GM21360 (cell line): ENCODE data around the gene MON2.
A peak's percentile ranks its signal among the peaks of the same experiment; 100 is the strongest.
"Not testable (repeated sequence)": the region's sequence is repeated elsewhere in the genome, so short reads cannot be mapped to it uniquely, and the experiment has no call there.

Experiments
- ATAC-seq: cut with Tn5 transposase; IDR thresholded peaks from one replicate; pipeline ENCODE4 v1.9.1; 2021; ENCODE audit warnings: mild to moderate bottlenecking, moderate library complexity; ENCODE audit not compliant: unreplicated experiment

Gene MON2

DNA sequence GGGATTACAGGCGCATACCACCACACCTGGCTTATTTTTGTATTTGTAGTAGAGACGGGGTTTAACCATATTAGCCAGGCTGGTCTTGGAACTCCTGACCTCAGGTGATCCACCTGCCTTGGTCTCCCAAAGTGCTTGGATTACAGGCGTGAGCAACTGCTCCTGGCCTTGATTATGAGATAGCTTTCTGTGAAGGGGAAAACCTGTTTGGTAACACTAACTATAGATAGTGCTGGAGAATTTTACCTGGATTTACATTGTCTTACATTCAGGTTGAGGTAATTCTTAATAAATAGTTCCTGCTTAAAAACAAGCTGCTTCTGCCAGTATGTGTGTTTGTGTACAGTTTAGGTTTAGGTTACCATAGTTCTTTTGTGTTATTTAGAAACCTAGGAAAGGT is 77.1 kb downstream of the MON2 start:
- no peak for ATAC-seq

DNA sequence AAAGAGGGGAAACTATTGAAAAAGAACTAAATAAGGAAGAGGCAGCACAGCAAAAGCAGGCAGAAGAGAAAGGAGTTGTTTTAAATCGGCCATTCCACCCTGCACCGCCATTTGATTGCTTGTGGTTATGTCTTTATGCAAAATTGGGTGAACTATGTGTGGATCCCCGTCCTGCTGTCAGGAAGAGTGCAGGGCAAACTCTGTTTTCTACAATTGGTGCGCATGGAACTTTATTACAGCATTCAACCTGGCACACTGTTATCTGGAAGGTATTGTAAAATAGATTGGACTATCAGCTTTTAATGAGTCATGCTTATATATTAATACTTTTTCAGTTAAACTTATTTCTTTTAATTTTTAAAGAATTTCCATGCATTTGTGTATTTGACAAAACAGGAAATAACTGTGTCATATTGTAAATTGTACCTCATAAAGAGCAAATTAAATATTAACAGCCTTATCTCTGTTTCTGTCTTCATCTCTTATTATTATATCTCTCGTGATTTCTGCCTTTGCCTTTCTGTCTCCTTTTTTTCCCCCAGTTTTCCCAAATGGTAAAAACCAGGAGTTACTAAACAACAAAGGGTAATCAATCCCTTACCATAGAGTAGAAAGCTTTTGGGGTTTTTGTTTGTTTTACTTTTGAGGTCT is 86.4 kb downstream of the MON2 start:
- ATAC-seq: no peak

DNA sequence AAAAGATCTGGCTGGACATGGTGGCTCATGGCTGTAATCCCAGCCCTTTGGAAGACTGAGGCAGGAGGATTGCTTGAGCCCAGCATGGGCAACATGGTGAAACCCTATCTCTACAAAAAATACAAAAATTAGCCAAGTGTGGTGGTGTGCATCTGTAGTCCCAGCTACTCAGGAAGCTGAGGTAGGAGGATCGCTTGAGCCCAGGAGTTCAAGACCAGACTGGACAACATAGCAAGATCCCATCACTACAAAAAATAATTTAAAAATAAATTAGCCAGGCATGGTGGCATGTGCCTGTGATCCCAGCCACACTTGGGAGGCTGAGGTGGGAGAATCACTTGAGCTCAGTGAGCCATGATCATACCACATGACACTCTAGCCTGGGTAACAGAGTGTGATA is 92.7 kb downstream of the MON2 start:
- not testable (repeated sequence) for ATAC-seq

DNA sequence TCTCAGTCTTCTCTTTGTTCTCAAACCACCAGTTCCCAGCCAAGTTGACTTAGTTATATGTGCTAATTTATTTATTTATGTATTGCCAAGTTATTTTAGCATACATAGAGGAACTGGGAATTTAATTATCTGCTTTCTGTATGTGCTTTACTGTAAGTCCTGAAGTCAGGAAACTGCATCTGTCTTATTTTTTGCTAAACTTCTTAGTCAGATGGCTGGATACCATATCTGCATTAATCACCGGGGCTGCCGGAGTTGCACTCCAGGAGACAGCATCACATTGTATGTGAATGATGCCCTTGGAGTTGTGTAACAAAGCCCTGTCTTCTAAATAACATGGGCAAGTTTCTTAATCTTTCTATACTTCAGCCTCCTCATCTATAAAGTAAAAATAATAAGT is 96.2 kb downstream of the MON2 start:
- ATAC-seq: no peak

DNA sequence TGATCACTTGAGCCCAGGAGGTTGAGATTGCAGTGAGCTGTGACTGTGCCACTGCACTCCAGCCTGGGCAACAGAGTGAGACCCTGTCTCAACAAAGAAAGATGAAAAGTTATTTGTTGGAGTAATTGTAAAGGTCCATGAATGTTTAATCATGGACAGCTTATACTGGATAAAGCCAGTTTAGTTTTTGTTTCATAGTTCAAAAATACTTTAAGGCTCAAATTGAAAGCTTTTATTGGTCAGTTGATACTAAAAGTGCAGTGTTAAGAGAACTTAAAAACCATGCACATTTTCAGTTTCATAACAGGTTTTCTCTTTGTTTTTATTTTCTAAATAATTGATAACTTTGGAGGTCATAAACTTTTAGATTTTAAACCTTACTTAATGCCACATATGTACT is 108.4 kb downstream of the MON2 start:
- no peak for ATAC-seq

DNA sequence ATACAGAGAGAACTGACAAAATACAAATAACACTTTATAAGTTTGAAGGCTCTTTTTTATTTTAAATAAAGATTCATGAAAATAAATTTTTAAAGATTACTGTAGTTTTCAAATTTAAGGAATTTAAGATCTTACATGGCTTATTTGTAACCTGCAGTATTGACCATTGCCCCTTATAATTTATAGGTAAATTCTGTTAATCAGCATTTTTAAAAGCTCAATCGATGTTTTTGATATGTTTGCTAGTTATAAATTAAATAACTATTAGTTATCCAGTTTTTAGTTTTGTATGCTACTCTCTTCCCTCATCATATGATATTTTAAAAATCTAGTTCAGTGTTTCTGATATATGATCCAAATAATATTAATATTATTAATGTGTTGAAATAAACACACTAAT is 109.9 kb downstream of the MON2 start:
- no peak for ATAC-seq

DNA sequence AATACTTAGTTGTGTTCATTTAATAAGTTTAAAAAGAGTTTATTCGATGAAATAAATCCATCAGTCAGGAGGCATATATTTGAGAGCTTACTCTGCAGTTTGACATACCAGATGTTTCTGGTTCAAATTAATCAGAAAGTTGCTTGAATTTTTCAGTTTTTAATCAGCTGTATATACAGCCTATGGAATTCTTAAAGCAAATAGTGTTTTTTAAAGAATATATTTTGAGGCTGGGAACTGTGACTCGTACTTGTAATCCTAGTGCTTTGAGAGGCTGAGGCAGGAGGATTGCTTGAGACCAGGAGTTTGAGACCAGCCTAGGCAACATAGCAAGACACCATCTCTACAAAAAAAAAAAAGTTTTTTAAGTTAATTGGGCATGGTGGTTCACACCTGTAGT is 112.1 kb downstream of the MON2 start:
- ATAC-seq: no peak

DNA sequence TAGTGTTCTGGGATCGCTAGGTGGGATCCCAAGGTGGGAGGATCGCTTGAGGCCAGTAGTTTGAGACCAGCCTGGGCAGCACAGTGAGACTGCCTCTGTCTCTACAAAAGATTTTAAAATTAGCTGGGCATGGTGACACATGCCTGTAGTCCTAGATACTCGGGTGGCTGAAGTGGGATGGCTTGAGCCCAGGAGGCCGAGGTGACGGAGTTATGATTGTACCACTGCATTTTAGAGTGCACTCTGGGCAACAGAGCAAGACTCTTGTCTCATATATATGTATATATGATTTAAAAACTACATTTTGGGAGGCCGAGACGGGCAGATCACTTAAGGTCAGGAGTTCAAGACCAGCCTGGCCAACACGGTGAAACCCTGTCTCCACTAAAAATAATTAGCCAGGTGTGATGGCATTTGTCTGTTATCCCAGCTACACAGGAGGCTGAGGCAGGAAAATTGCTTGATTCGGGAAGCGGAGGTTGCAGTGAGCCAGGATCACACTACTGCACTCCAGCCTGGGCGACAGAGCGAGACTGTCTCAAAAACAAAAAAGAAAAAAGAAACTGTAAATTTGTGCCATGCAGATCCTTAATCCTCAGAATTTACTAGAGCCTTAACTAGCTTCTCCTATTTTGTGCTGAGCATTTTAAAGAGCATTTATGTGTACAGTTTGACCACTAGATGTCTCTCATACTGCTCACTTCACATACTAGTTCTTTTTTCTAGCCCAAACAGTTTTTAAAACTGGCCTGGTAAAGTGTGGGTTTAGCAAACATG is 114.8 kb downstream of the MON2 start:
- no peak for ATAC-seq

DNA sequence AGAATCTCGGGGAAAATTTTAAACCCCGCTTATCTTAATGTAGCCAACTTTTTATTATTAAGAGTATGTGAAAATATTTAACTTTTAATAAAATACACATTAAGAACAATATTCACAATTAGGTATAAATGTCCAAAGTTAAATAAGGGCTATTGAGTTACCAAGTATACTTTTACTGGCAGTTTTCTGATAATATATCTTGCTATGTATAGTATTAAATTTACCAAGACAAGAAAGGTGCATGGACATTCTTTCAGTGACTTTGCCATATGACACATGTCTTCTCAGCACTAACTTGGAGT is 115.4 kb downstream of the MON2 start:
- no peak for ATAC-seq

DNA sequence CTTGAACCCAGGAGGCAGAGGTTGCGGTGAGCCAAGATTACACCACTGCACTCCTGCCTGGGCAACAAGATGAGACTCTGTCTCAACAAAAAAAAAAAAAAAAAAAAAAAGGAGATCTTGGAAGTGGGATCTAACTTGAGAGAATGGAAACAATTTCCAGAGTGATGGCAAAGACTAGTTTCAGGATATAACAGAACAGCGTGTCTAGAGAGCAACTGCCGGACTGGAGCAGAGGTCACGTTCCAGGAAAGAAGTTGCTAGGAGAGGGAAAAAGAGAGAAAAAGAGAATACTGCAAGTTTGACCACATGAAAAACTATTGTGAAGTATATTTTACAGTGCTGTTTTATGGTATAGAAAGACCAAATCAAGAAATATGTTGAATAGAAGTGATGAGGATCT is 118.0 kb downstream of the MON2 start:
- ATAC-seq: no peak

DNA sequence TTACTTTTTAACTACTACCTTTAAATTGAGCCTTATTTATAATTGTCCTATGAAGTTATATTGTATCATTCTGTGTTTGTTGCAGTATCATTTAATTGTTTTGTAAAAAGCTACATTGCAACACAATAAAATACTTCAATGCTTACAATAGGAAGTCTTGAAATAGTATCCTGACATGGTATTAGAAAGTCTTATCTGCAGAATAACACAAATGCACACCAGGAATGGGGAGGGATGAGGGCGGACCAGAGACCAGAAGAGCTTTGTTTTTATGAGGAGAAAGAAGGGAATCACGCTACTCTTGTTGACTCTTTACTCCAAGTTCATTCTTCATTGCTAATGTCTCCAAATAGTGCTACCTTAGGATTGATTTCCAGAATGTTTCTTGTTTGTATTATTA is 120.2 kb downstream of the MON2 start:
- ATAC-seq: no peak

DNA sequence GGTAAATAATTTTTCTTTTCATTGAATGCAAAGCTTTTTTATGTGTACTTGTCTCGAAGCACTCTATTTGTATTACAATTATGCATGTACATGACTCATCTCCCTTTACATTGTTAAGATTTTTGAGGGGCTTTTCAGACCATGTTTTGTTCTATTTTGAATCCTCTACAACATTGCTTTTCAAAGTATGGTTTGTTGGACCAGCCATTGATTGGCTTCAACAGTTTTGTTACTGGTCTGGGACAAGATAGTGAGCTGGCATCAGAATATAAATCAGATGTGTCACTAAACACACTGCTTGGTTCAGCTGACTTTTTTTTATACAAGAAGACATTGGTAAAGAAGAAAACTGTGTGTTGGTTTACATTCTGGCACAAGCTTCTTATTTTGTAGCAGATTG is 122.3 kb downstream of the MON2 start:
- no peak for ATAC-seq

DNA sequence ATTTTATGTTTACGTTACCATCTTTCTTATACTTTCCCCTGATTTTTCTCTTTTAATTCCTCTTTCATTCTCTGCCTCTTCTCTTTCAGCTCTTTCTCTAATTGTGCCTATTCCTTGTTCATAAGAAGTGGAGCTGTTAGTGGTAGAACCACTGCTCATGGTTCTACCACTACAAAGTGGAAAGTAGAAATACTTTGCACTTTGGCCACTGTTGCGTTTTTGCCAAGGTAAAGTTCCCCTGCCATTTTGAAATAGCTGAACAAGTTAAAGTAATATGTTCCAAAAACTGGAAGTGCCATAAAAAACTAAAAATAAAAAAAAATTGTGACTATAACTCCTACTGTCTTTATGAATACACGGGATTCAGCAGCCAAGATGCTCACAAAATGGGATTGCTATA is 130.6 kb downstream of the MON2 start:
- no peak for ATAC-seq

DNA sequence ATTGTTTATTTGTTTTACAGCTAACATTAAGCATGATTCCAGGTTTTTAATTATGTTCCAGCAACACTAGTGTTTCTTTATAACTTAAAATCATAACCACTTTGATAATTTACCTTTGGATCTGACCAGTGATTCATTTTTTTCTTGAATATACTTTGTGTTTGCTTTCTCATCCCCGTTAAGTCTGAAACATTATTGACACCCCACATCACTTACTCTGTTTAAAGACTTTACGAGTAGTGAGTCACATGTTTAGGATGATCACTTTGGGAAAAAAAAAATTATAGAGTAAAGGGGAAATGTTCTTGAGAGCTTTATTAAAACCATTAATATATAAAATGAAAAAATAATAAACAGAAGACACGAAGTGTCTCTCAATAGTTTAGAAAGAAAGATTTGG is 132.2 kb downstream of the MON2 start:
- no peak for ATAC-seq

DNA sequence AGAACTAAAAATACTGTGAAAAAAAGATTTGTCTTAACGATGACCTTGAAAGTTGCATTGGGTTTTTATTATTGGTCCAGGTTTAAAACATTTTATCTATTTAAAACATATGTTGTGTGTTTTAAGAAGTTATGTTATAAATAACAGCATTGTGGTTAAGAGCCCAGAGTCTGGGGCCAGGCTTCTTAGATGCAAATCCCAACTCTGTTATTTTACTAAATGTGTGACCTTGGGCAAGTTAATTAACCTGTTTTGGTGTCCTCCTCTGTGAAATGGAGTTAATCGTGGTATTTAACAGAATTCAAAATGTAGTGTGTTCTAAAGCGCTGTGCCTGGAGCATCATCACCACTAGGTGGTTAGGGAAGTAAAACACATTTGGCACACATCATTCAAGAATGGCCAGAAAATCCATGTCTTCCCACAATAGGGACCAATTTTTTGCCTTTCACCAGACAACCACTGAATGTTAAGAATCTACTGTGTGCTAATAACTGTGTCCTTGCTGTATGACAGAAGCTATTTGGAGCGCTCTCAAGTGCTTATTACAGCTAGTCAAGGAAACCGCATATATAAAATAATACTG is 133.3 kb downstream of the MON2 start:
- no peak for ATAC-seq

DNA sequence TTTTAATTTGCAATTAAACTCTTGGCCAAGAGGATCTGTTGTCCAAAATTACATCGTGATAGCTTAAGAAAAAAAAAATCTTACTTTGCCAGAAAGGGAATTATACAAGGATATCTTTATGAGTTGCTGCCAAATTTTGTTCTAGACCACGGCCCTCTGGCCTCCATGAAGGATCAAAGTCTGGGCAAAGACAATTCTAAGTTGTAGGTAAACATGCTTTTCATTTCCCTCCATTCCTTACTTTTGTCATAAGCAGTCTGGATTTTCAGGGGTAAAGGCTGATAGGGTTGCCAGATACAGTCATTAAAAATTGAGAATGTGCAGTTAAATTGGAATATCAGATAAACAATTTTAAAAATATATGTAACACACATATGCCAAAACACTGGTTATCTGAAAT is 135.1 kb downstream of the MON2 start:
- no peak for ATAC-seq

DNA sequence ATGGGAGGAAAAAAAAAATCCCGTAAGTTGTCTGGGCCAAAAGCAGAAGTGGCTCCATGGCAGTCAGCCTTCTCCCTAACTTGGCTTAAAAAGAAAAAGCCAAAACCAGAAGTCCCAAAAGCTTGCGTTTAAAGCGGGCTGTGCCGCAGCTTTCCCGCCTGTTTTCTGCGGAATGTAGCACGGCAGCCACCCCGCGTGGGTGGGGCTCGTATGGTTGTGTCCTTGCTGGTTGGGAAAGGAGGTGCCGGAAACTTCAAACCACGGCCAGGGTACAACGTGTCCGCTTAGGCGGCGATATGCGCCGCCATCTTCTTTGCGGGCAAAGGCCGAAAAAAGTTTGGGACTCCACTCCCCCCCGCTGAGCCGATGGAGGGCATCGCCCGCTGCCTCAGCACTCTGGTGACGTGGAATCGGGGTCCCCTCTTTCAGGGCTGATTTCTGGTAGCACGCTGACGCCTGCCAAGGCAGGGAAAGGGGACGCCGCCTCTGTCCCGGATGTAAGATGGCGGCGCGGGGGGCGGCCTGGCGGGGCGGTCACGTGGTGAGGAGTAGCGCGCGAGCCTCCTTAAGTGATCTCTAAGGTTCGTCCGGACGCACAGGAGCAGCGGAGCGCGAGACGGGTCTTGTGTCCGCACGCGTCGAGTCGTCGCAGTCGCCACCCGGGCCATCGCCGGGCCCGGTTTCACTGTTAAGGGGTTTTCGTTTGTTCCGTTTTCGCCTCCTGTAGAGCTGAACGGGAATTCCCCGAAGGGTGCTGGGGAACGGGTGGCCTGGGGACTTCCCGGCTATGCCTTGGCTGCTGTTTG is 135.8 kb downstream of the MON2 start:
- peak; percentile 63 for ATAC-seq

DNA sequence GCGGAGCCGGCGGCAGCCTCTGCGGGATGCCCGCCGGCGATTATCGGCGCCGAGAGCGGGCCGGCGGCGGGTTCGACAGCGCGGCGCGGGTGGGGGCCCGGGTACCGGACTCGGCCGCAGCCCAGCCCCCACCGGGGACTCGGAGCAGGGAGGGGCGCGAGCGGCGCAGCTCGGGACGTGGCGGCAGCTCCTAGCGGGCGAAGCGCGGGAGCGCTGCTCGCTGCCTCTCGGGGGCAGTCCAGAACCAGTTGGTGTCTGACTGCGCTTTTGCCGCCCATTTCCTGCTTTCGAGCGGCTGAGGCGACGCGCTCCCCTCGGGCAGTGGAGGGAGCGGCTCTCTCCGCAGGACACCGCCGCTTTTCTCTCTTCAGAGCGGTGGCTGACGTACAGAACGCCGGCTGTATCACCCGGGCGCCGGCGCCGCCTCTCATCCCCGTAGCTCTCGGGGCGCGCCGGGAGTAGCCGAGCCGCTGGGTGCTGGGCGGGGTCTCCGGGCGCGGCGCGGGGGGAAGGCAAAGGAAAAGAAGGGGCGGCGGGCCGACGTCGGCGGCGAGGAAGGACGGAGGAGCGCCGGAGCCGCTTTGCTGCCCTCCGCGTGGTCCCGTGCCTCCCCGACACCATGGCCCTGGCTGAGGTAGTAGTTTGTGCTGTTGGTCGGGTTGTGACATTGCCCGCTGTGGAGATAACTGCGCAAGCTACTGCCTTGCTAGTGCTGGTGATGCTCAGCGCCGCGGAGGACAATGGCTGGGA is 136.6 kb downstream of the MON2 start:
- peak; percentile 67 for ATAC-seq

DNA sequence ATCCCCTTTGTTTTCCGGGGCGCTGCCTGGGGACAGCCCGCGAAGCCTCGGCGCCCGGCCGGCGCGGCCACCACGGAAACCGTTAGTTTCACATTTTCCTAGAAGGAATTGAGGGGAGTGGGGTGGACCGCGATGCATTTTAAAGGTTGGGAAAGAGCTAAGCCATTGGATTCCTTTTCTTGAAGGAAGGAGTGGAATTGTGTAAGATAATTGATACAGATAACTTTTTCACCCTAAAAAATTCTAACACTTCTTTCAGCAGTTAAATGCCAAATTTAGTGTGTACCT is 137.1 kb downstream of the MON2 start:
- no peak for ATAC-seq

DNA sequence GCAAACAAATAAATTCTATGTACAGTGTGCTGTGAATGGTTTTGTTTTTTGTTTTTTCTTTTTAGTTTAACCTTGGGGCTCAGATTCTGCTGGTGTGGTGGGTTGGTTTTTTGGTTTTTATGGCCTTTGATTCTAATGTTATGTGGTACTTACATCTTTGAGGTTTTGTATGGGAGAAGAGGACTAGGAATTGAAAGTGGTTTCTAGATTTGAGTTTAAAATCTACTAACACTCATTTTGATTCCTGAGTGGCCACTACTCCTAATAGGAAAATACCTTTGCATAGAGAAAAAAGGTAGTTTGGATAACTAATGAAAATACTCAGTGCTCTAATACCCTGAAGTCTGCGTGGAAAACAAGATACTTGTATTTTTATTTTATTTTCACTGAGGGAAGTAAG is 137.7 kb downstream of the MON2 start:
- ATAC-seq: no peak

DNA sequence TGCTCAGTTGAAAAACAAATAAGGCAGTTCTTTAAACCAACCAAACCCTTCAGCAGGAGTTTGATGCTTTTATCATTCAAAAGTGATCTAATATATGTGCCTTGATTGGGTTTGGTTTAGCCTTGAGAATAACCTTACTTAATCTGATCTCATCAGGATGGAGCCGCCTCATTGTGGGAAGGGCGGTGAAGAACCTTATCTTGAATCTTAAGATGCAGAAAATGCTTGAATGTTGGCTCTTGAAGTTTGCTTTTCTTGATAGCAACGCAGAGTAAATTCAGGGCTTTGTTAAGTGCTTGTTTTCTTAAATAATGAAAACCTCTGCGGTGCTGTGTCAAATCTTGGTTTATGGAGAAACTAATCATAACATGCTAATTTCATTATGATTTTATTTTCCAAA is 138.2 kb downstream of the MON2 start:
- no peak for ATAC-seq
